SK-N-SH treated with all-trans-retinoic acid at 6 μM for 48 hours (cell line): ENCODE data around the gene BTAF1.

ENCODE experiments used
- ATAC-seq: fragments of 200-7000 bp; cut with Tn5 transposase; 3 replicates; pipeline ENCODE4 v1.9.1; 2020; ENCODE audit warnings: mild to moderate bottlenecking, moderate library complexity
- ARNTL ChIP-seq: fragments of 450-650 bp; formaldehyde crosslinking; IDR thresholded peaks from 2 replicates; pipeline ENCODE4 v1.5.0; 2020; ENCODE audit warnings: low read depth, mild to moderate bottlenecking, moderate library complexity, borderline replicate concordance
- BACH2 ChIP-seq: fragments of 250-450 bp; sonication (Bioruptor Pico); IDR thresholded peaks from 2 replicates; pipeline ENCODE4 v1.9.0; 2021; ENCODE audit warnings: mild to moderate bottlenecking, borderline replicate concordance
- CREB5 ChIP-seq: fragments of 250-450 bp; sonication (Bioruptor Pico); IDR thresholded peaks from 2 replicates; pipeline ENCODE4 v1.5.1; 2020; ENCODE audit warnings: low read depth, mild to moderate bottlenecking, moderate library complexity
- CSDC2 ChIP-seq: fragments of 250-450 bp; sonication (Bioruptor Pico); IDR thresholded peaks from 2 replicates; pipeline ENCODE4 v1.5.0; 2020; ENCODE audit warnings: mild to moderate bottlenecking, moderate library complexity
- CSRNP3 ChIP-seq: fragments of 250-450 bp; sonication (Bioruptor Pico); IDR thresholded peaks from 2 replicates; pipeline ENCODE4 v1.5.1; 2021; ENCODE audit warnings: mild to moderate bottlenecking, moderate library complexity
- ESRRG ChIP-seq: fragments of 250-450 bp; sonication (Bioruptor Pico); IDR thresholded peaks from 2 replicates; pipeline ENCODE4 v1.6.1; 2021; ENCODE audit warnings: mild to moderate bottlenecking
- GLIS3 ChIP-seq: fragments of 250-450 bp; sonication (Bioruptor Pico); IDR thresholded peaks from 2 replicates; pipeline ENCODE4 v1.5.0; 2020; ENCODE audit warnings: mild to moderate bottlenecking, moderate library complexity
- ISL1 ChIP-seq: fragments of 250-450 bp; sonication (Bioruptor Pico); IDR thresholded peaks from 2 replicates; pipeline ENCODE4 v2.1.2; 2022; ENCODE audit warnings: mild to moderate bottlenecking, moderate library complexity
- OSR1 ChIP-seq: fragments of 250-450 bp; sonication (Bioruptor Pico); IDR thresholded peaks from 2 replicates; pipeline ENCODE4 v1.8.0; 2022; ENCODE audit warnings: moderate library complexity, mild to moderate bottlenecking, inconsistent platforms
- PATZ1 ChIP-seq: fragments of 250-450 bp; sonication (Bioruptor Pico); IDR thresholded peaks from 2 replicates; pipeline ENCODE4 v1.8.0; 2020; ENCODE audit warnings: mild to moderate bottlenecking, moderate library complexity, borderline replicate concordance
- POU6F1 ChIP-seq: fragments of 250-450 bp; sonication (Bioruptor Pico); IDR thresholded peaks from 2 replicates; pipeline ENCODE4 v1.8.0; 2021; ENCODE audit warnings: low read depth, mild to moderate bottlenecking, moderate library complexity, borderline replicate concordance
- PPARA ChIP-seq: fragments of 250-450 bp; sonication (Bioruptor Pico); IDR thresholded peaks from 2 replicates; pipeline ENCODE4 v1.5.0; 2020; ENCODE audit warnings: mild to moderate bottlenecking, borderline replicate concordance
- RARB ChIP-seq: fragments of 250-450 bp; sonication (Bioruptor Pico); IDR thresholded peaks from 2 replicates; pipeline ENCODE4 v1.8.0; 2021; ENCODE audit warnings: mild to moderate bottlenecking, moderate library complexity
- SNAI2 ChIP-seq: fragments of 250-450 bp; sonication (Bioruptor Pico); IDR thresholded peaks from 2 replicates; pipeline ENCODE4 v1.5.0; 2020; ENCODE audit warnings: mild to moderate bottlenecking, moderate library complexity
- TCF4 ChIP-seq: fragments of 250-450 bp; sonication (Bioruptor Pico); IDR thresholded peaks from 2 replicates; pipeline ENCODE4 v1.8.0; 2021; ENCODE audit warnings: mild to moderate bottlenecking, moderate library complexity, borderline replicate concordance
- TOX ChIP-seq: fragments of 250-450 bp; sonication (Bioruptor Pico); IDR thresholded peaks from 2 replicates; pipeline ENCODE4 v1.8.0; 2021; ENCODE audit warnings: mild to moderate bottlenecking, moderate library complexity, borderline replicate concordance
- TSHZ2 ChIP-seq: fragments of 250-450 bp; sonication (Bioruptor Pico); IDR thresholded peaks from 2 replicates; pipeline ENCODE4 v1.5.0; 2020; ENCODE audit warnings: mild to moderate bottlenecking, moderate library complexity
- ZC3H10 ChIP-seq: fragments of 250-450 bp; sonication (Bioruptor Pico); IDR thresholded peaks from 2 replicates; pipeline ENCODE4 v1.5.1; 2021; ENCODE audit warnings: mild to moderate bottlenecking, moderate library complexity
- ZFP3 ChIP-seq: fragments of 250-450 bp; sonication (Bioruptor Pico); IDR thresholded peaks from 2 replicates; pipeline ENCODE4 v1.5.0; 2020; ENCODE audit warnings: mild to moderate bottlenecking, moderate library complexity
- ZFP30 ChIP-seq: fragments of 450-650 bp; formaldehyde crosslinking; IDR thresholded peaks from 2 replicates; pipeline ENCODE4 v1.5.0; 2022; ENCODE audit warnings: mild to moderate bottlenecking, moderate library complexity
- ZNF565 ChIP-seq: fragments of 450-650 bp; formaldehyde crosslinking; conservative IDR thresholded peaks from 2 replicates; pipeline ENCODE4 v1.5.0; 2020; ENCODE audit warnings: low read depth, mild to moderate bottlenecking, moderate library complexity
- ZNF70 ChIP-seq: fragments of 450-650 bp; formaldehyde crosslinking; IDR thresholded peaks from 2 replicates; pipeline ENCODE4 v1.5.0; 2020; ENCODE audit warnings: mild to moderate bottlenecking, moderate library complexity

The BTAF1 gene

GRCh38 chr10:91955114-91955513 is 31.5 kb downstream of the BTAF1 start:
- TF ChIP-seq ZFP30 = no peak
- TF ChIP-seq ESRRG (CRISPR knock-in tag) = no peak
- no peak for TF ChIP-seq TOX (CRISPR knock-in tag)
- TF ChIP-seq BACH2 (CRISPR knock-in tag) = no peak
- no peak for TF ChIP-seq GLIS3
- no peak for TF ChIP-seq CSRNP3 (CRISPR knock-in tag)
- TF ChIP-seq POU6F1 = no peak
- no peak for TF ChIP-seq CSDC2
- no peak for TF ChIP-seq ARNTL (CRISPR knock-in tag)
- TF ChIP-seq OSR1 (CRISPR knock-in tag) = no peak
- TF ChIP-seq SNAI2 (CRISPR knock-in tag) = no peak
- TF ChIP-seq ISL1 (CRISPR knock-in tag) = no peak
- TF ChIP-seq PPARA (CRISPR knock-in tag) = no peak
- TF ChIP-seq CREB5 (CRISPR knock-in tag) = no peak
- no peak for TF ChIP-seq RARB (CRISPR knock-in tag)
- no peak for TF ChIP-seq ZNF70 (CRISPR knock-in tag)
- TF ChIP-seq ZFP3 (CRISPR knock-in tag) = no peak
- TF ChIP-seq ZC3H10 (CRISPR knock-in tag) = no peak
- ATAC-seq = no peak

GRCh38 chr10:91957091-91957490 is 33.5 kb downstream of the BTAF1 start:
- no peak for TF ChIP-seq RARB (CRISPR knock-in tag)
- no peak for ATAC-seq

- TF ChIP-seq OSR1 (CRISPR knock-in tag) (no peak), TOX (CRISPR knock-in tag) (no peak), ZFP30 (no peak), SNAI2 (CRISPR knock-in tag) (no peak), ESRRG (CRISPR knock-in tag) (no peak)
- TF ChIP-seq, all 23 proteins: peak for 0
- no peak for ATAC-seq
These were observed 45.7 kb downstream of the BTAF1 start for GRCh38 chr10:91969297-91969696.

- peak; percentile 59 for ATAC-seq
- TF ChIP-seq ZNF565 (CRISPR knock-in tag) (no peak), ESRRG (CRISPR knock-in tag) (no peak), CREB5 (CRISPR knock-in tag) (no peak), POU6F1 (no peak), CSRNP3 (CRISPR knock-in tag) (no peak), BACH2 (CRISPR knock-in tag) (no peak), ARNTL (CRISPR knock-in tag) (no peak), TCF4 (CRISPR knock-in tag) (no peak), ZC3H10 (CRISPR knock-in tag) (no peak), TSHZ2 (CRISPR knock-in tag) (no peak), PATZ1 (CRISPR knock-in tag) (no peak), TOX (CRISPR knock-in tag) (no peak), ZFP3 (CRISPR knock-in tag) (no peak), RARB (CRISPR knock-in tag) (no peak), GLIS3 (no peak)
These were observed 51.4 kb downstream of the BTAF1 start for GRCh38 chr10:91974960-91975359.
